ENCODE measurements around the gene MSLN. TPM values are rescaled to one million over a fixed set of nuclear protein-coding genes. Genes with fewer than 3 reads are reported as not detected.

MSLN gene
- total RNA-seq, 1 experiment from 2014 or later = 0.73 TPM

DNA sequence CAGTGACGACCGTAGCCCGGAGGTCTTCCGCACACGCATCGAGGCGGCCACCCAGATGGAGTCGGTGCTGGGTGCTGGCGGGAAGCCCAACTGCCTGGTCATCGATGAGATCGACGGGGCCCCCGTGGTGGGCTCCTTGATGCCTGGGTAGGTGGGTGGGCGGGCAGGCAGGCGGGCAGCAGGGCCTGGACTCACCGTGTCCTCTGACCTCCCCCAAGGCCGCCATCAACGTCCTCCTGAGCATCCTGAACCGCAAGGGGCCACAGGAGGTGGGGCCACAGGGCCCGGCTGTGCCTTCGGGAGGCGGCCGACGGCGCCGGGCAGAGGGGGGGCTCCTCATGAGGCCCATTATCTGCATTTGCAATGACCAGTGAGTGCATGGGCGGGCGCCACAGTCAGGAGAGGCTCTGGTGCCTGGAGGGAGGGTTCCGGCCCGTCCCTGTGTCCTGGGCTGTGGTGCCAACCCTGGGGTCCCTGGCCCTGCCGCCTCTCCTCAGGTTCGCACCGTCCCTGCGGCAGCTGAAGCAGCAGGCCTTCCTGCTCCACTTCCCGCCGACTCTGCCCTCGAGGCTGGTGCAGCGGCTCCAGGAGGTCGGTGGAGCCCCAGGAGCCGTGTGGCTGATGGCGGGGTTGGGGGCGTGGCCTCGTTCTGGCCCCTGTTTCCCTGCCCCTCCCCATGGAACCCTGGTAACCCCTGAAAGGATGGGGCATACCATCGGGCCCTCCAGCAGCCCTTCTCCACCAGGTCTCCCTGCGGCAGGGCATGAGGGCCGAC, 31.9 kb downstream of the MSLN start:
- ChIA-PET POLR2A (ENCODE audit: unreplicated experiment) (no interaction called here), CTCF (no interaction called here)
- no peak overlapping the region for H3K4me2 ChIP-seq (ENCODE audit: low read length)
- no TSS peak for BruUV-seq (replicated peaks)
- no peak overlapping the region for H3K27ac ChIP-seq (ENCODE audit: low read length)
- no peak overlapping the region for H3K9ac ChIP-seq (ENCODE audit: low read length)
- H3K79me2 ChIP-seq (ENCODE audit: low read length) = peaks cover 31% of the 10 kb centered on the region
- DNase-seq = no peak
- H4K20me1 ChIP-seq (ENCODE audit: low read length) = no peaks in the 10 kb centered on the region
- no peak for ATAC-seq
- H3K4me3 ChIP-seq (ENCODE audit: low read length) = no peak overlapping the region
- H3K27me3 ChIP-seq (ENCODE audit: low read length) = no peaks in the 10 kb centered on the region
- H3K9me3 ChIP-seq (ENCODE audit: low read length) = no peaks in the 10 kb centered on the region
- H3K4me1 ChIP-seq (ENCODE audit: insufficient read depth, low read length) = peaks cover 18% of the 10 kb centered on the region
- TF ChIP-seq EZH2phosphoT487 (IDR thresholded peaks at IDR 0.05; ENCODE audit: borderline replicate concordance, low read length) (no peak), EZH2 (IDR thresholded peaks at IDR 0.05; ENCODE audit: low read length, unreplicated experiment) (no peak)
- TF ChIP-seq, protein P1, sequence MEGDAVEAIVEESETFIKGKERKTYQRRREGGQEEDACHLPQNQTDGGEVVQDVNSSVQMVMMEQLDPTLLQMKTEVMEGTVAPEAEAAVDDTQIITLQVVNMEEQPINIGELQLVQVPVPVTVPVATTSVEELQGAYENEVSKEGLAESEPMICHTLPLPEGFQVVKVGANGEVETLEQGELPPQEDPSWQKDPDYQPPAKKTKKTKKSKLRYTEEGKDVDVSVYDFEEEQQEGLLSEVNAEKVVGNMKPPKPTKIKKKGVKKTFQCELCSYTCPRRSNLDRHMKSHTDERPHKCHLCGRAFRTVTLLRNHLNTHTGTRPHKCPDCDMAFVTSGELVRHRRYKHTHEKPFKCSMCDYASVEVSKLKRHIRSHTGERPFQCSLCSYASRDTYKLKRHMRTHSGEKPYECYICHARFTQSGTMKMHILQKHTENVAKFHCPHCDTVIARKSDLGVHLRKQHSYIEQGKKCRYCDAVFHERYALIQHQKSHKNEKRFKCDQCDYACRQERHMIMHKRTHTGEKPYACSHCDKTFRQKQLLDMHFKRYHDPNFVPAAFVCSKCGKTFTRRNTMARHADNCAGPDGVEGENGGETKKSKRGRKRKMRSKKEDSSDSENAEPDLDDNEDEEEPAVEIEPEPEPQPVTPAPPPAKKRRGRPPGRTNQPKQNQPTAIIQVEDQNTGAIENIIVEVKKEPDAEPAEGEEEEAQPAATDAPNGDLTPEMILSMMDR (conservative IDR thresholded peaks at IDR 0.05; ENCODE audit: low read depth, low read length) = no peak
- no peak overlapping the region for H2AFZ ChIP-seq (ENCODE audit: low read length)
- intact Hi-C loops (cut with micrococcal nuclease) = no loop called here
- H3K36me3 ChIP-seq (ENCODE audit: low read depth, low read length) = no peaks in the 10 kb centered on the region; the same call in 1 of the 2 replicates
- no peaks in the 10 kb centered on the region for H3F3A ChIP-seq (ENCODE audit: low read length, unreplicated experiment)
- no peaks in the 10 kb centered on the region for H3K9me2 ChIP-seq (replicated peaks; ENCODE audit: low read length)

DNA sequence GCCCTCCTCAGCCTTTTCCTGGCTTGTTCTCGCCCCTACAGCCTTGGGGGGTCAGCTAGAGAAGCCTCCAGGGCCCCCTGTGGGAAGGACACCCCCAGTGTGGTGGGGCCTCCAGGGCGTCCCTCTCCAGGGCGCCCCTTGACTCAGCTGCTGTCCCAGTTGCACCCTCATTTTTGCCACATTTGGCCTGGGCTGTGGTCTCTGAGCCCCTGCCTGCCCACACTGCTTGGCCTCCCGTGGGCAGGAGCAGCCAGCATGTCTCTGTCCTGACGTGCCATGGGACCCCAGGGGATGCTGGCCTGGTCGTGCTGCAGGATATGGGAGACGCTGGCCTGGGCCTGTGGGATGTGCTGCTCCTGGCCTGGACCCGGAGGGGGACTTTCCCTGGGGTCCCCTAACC, 32.9 kb downstream of the MSLN start:
- ATAC-seq (no peak), DNase-seq (no peak)
- Histone ChIP-seq H3K9me2 (replicated peaks; ENCODE audit: low read length) (no peaks in the 10 kb centered on the region), H2AFZ (ENCODE audit: low read length) (no peak overlapping the region), H3K4me3 (ENCODE audit: low read length) (no peak overlapping the region), H3K27ac (ENCODE audit: low read length) (no peak overlapping the region), H3F3A (ENCODE audit: low read length, unreplicated experiment) (no peaks in the 10 kb centered on the region), H3K4me1 (ENCODE audit: insufficient read depth, low read length) (peaks cover 18% of the 10 kb centered on the region), H3K79me2 (ENCODE audit: low read length) (peaks cover 25% of the 10 kb centered on the region), H3K4me2 (ENCODE audit: low read length) (no peak overlapping the region), H3K9ac (ENCODE audit: low read length) (no peak overlapping the region), H3K36me3 (ENCODE audit: low read depth, low read length) (no peaks in the 10 kb centered on the region; the same call in 1 of the 2 replicates), H3K27me3 (ENCODE audit: low read length) (no peaks in the 10 kb centered on the region), H3K9me3 (ENCODE audit: low read length) (no peaks in the 10 kb centered on the region), H4K20me1 (ENCODE audit: low read length) (no peaks in the 10 kb centered on the region)
- intact Hi-C loops (cut with micrococcal nuclease) = no loop called here
- POLR2A ChIA-PET (ENCODE audit: unreplicated experiment) = no interaction called here
- CTCF ChIA-PET = no interaction called here
- no peak for TF ChIP-seq EZH2phosphoT487 (IDR thresholded peaks at IDR 0.05; ENCODE audit: borderline replicate concordance, low read length)
- TF ChIP-seq, protein P1 (conservative IDR thresholded peaks at IDR 0.05; ENCODE audit: low read depth, low read length) = no peak
- no peak for TF ChIP-seq EZH2 (IDR thresholded peaks at IDR 0.05; ENCODE audit: low read length, unreplicated experiment)
- BruUV-seq (replicated peaks) = no TSS peak

DNA sequence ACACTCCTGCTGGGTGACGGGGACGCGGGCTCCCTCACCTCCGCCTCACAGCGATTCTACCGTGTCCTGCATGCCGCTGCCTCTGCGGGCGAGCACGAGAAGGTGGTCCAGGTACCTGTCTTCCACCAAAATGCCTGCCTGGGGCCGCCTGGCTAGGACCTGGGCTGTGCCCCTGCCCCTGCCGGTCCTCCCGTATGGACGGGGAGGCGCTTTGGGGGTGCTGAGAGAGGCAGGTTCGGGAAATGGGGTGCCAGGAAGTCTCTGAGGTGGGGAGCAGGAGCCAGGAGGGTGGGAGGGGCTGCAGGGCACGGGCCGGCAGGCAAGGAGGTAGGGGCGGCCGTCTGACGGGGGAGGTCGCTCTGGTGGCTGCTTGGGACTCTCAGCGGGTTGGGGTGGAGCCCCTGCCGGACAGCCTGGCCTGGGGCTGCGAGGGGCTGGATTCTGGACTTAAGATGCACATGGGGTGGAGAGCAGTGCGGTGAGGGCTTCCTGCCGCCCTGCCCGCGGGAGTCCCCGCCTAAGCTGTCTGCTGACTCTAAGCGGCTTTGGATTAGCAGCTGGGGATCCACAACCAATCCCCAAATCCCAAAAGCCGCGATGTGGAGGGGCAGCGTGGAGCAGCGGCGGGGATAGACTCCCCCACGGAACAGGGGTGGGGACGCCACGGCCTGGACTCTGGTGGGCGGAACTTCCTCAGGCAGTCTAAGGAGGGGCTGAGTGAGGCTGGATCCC, 33.7 kb downstream of the MSLN start:
- TF ChIP-seq, protein P1 (conservative IDR thresholded peaks at IDR 0.05; ENCODE audit: low read depth, low read length) = no peak
- TF ChIP-seq EZH2phosphoT487 (IDR thresholded peaks at IDR 0.05; ENCODE audit: borderline replicate concordance, low read length) = no peak
- TF ChIP-seq EZH2 (IDR thresholded peaks at IDR 0.05; ENCODE audit: low read length, unreplicated experiment) = no peak
- POLR2A ChIA-PET (ENCODE audit: unreplicated experiment) = no interaction called here
- DNase-seq (no peak), ATAC-seq (no peak)
- Histone ChIP-seq H3K4me1 (ENCODE audit: insufficient read depth, low read length) (peaks cover 17% of the 10 kb centered on the region), H3K9ac (ENCODE audit: low read length) (no peak overlapping the region), H3K27ac (ENCODE audit: low read length) (no peak overlapping the region), H2AFZ (ENCODE audit: low read length) (no peak overlapping the region), H4K20me1 (ENCODE audit: low read length) (no peaks in the 10 kb centered on the region), H3K4me3 (ENCODE audit: low read length) (no peak overlapping the region), H3K9me3 (ENCODE audit: low read length) (no peaks in the 10 kb centered on the region), H3K4me2 (ENCODE audit: low read length) (no peak overlapping the region), H3K79me2 (ENCODE audit: low read length) (peaks cover 17% of the 10 kb centered on the region), H3K27me3 (ENCODE audit: low read length) (no peaks in the 10 kb centered on the region), H3F3A (ENCODE audit: low read length, unreplicated experiment) (no peaks in the 10 kb centered on the region), H3K9me2 (replicated peaks; ENCODE audit: low read length) (no peaks in the 10 kb centered on the region), H3K36me3 (ENCODE audit: low read depth, low read length) (no peaks in the 10 kb centered on the region; the same call in 1 of the 2 replicates)
- no TSS peak for BruUV-seq (replicated peaks)
- intact Hi-C loops (cut with micrococcal nuclease) = no loop called here
- CTCF ChIA-PET = no interaction called here

Measured in PC-3 (cell line).